HG03565 (cell line): ENCODE results near the gene TMEM53.

Source experiments
- ATAC-seq: cut with Tn5 transposase; IDR thresholded peaks from one replicate; pipeline ENCODE4 v1.9.1; 2021; ENCODE audit warnings: mild to moderate bottlenecking, moderate library complexity; ENCODE audit not compliant: unreplicated experiment

The TMEM53 gene

GRCh38 chr1:44631647-44632539 lies 42.4 kb downstream of the TMEM53 start:
- no peak for ATAC-seq

- no peak for ATAC-seq
Observed at GRCh38 chr1:44631333-44631646, 43.0 kb downstream of the TMEM53 start.

GRCh38 chr1:44630116-44630515 lies 44.2 kb downstream of the TMEM53 start:
- ATAC-seq: no peak

- no peak for ATAC-seq
Observed at GRCh38 chr1:44628962-44629756, 45.1 kb downstream of the TMEM53 start.

GRCh38 chr1:44625348-44625747 lies 48.9 kb downstream of the TMEM53 start:
- no peak for ATAC-seq

GRCh38 chr1:44624268-44624901 lies 49.9 kb downstream of the TMEM53 start:
- no peak for ATAC-seq

GRCh38 chr1:44621841-44622286 lies 52.4 kb downstream of the TMEM53 start:
- no peak for ATAC-seq

- ATAC-seq: no peak
Observed at GRCh38 chr1:44620072-44620471, 54.2 kb downstream of the TMEM53 start.

GRCh38 chr1:44619261-44619900 lies 54.9 kb downstream of the TMEM53 start:
- no peak for ATAC-seq

GRCh38 chr1:44617703-44618029 lies 56.6 kb downstream of the TMEM53 start:
- no peak for ATAC-seq

- no peak for ATAC-seq
Observed at GRCh38 chr1:44616991-44617702, 57.1 kb downstream of the TMEM53 start.

GRCh38 chr1:44616284-44616990 lies 57.8 kb downstream of the TMEM53 start:
- no peak for ATAC-seq

- ATAC-seq: no peak
Observed at GRCh38 chr1:44613941-44614340, 60.3 kb downstream of the TMEM53 start.

GRCh38 chr1:44611866-44612265 lies 62.4 kb downstream of the TMEM53 start:
- ATAC-seq: no peak

GRCh38 chr1:44611419-44611818 lies 62.9 kb downstream of the TMEM53 start:
- ATAC-seq: no peak

- ATAC-seq: no peak
Observed at GRCh38 chr1:44610527-44611148, 63.6 kb downstream of the TMEM53 start.

GRCh38 chr1:44609768-44610526 lies 64.3 kb downstream of the TMEM53 start:
- no peak for ATAC-seq

- no peak for ATAC-seq
Observed at GRCh38 chr1:44609412-44609767, 64.9 kb downstream of the TMEM53 start.

GRCh38 chr1:44608141-44608540 lies 66.1 kb downstream of the TMEM53 start:
- no peak for ATAC-seq
